Panc1 (cell line): ENCODE measurements around the gene HS6ST3. TPM values are rescaled to one million over a fixed set of nuclear protein-coding genes. Genes with fewer than 3 reads are reported as not detected.

Source experiments
- ATAC-seq: fragments of 200-7000 bp; cut with Tn5 transposase; 2 replicates; pipeline ENCODE4 v1.9.1; 2020; ENCODE audit warnings: mild to moderate bottlenecking, moderate library complexity
- BruUV-seq: library from RNA; stranded (reverse); fragments of 400-500 nt; replicated peaks from 2 replicates; lab custom pipeline; 2021; lab: Mats Ljungman, UMichigan
- CTCF ChIA-PET: fragments of 300-600 bp; sonication (Branson Sonifier 250); formaldehyde crosslinking; loops from one replicate; lab custom pipeline; 2022; ENCODE audit warnings: antibody characterized with exemption; lab: Charles Lee
- POLR2A ChIA-PET: fragments of 300-600 bp; sonication (Branson Sonifier 250); formaldehyde crosslinking; loops from one replicate; lab custom pipeline; 2022; ENCODE audit warnings: antibody characterized with exemption; lab: Charles Lee
- DNase-seq: peaks from one replicate; pipeline ENCODE4 v3.0.0-alpha.2; 2010; ENCODE audit warnings: low read depth, low spot score
- H3K27ac ChIP-seq: 2 replicates; pipeline ENCODE4 v1.5.1; 2011; ENCODE audit warnings: mild to moderate bottlenecking, low read length, inconsistent platforms
- H3K27me3 ChIP-seq: fragments of 200-500 bp; sonication (Bioruptor generic); 2 replicates; pipeline ENCODE4 v1.6.0; 2014; ENCODE audit warnings: low read length, inconsistent platforms; ENCODE audit not compliant: control insufficient read depth, insufficient read depth
- H3K36me3 ChIP-seq: fragments of 200-500 bp; sonication (Bioruptor generic); 2 replicates; pipeline ENCODE4 v1.5.1; 2014; ENCODE audit warnings: inconsistent platforms, mild to moderate bottlenecking, low read length, moderate library complexity; ENCODE audit not compliant: control insufficient read depth, insufficient read depth
- H3K4me1 ChIP-seq: 2 replicates; pipeline ENCODE4 v1.5.1; 2011; ENCODE audit warnings: inconsistent platforms, mild to moderate bottlenecking, low read length, moderate library complexity; ENCODE audit not compliant: control insufficient read depth, insufficient read depth
- H3K4me3 ChIP-seq, 2 experiments: 2 replicates each; pipeline ENCODE4 v1.5.1; 2011 to 2012; ENCODE audit warnings: low read depth in 2 of 2, low read length in 2 of 2, mild to moderate bottlenecking in 2 of 2, inconsistent platforms in 1 of 2, moderate library complexity in 1 of 2
- H3K9me3 ChIP-seq: fragments of 200-500 bp; sonication (Bioruptor generic); 2 replicates; pipeline ENCODE4 v1.5.1; 2014; ENCODE audit warnings: low read depth, mild to moderate bottlenecking, inconsistent platforms, low read length, moderate library complexity; ENCODE audit not compliant: control insufficient read depth, insufficient read depth
- CTCF ChIP-seq: fragments of 450-650 bp; IDR thresholded peaks from 2 replicates; pipeline ENCODE4 v1.5.1; 2017; ENCODE audit warnings: mild to moderate bottlenecking
- POLR2AphosphoS5 ChIP-seq: IDR thresholded peaks from 2 replicates; pipeline ENCODE4 v1.6.1; 2012; ENCODE audit warnings: mild to moderate bottlenecking, low read depth, low read length, moderate library complexity
- REST ChIP-seq, 2 experiments: IDR thresholded peaks; 2 replicates each; pipeline ENCODE4 v1.6.1; 2011 to 2012; ENCODE audit warnings: low read depth in 2 of 2, control low read depth in 1 of 2, low read length in 1 of 2, mild to moderate bottlenecking in 1 of 2, moderate library complexity in 1 of 2; ENCODE audit not compliant: insufficient read depth in 1 of 2
- SIN3A ChIP-seq: IDR thresholded peaks from 2 replicates; pipeline ENCODE4 v1.6.1; 2012; ENCODE audit warnings: low read depth, mild to moderate bottlenecking, low read length, moderate library complexity, borderline replicate concordance; ENCODE audit not compliant: insufficient read depth
- TCF7L2 ChIP-seq: IDR thresholded peaks from 2 replicates; pipeline ENCODE4 v1.6.1; 2011; ENCODE audit warnings: mild to moderate bottlenecking, low read depth, low read length, inconsistent platforms
- in situ Hi-C: cut with HindIII; loops from 2 replicates; pipeline ENCODE4 v1.10.0; 2016; ENCODE audit warnings: low sequenced_read_pairs, low pct_unique_long_range_greater_than_20kb
- intact Hi-C: fragments of 100-400 bp; cut with micrococcal nuclease; formaldehyde crosslinking; loops from one replicate; pipeline ENCODE4 v1.10.0; 2022; ENCODE audit not compliant: unreplicated experiment
- total RNA-seq: library from RNA; stranded (reverse); gene quantifications from one replicate; pipeline ENCODE4 v1.2.1, GENCODE V29; 2021; ENCODE audit not compliant: unreplicated experiment

The HS6ST3 gene
- total RNA-seq, 1 experiment from 2014 or later: 0.13 TPM

GRCh38 chr13:96860882-96861281 is 771.0 kb downstream of the HS6ST3 start:
- POLR2A ChIA-PET: no interaction called here
- intact Hi-C loops (no loop called here), in situ Hi-C loops (no loop called here)
- BruUV-seq: no TSS peak
- DNase-seq (no peak), ATAC-seq (no peak)
- no peak overlapping the region for H3K4me3 ChIP-seq
- H3K9me3 ChIP-seq: no peaks in the 10 kb centered on the region
- no peaks in the 10 kb centered on the region for H3K36me3 ChIP-seq
- no peaks in the 10 kb centered on the region for H3K4me1 ChIP-seq
- TF ChIP-seq REST (IDR thresholded peaks at IDR 0.05; ENCODE audit: insufficient read depth in 1 of 2, low read depth in 2 of 2, low read length in 1 of 2) (no peak), CTCF (no peak), POLR2AphosphoS5 (no peak), SIN3A (no peak)
- no peaks in the 10 kb centered on the region for H3K27me3 ChIP-seq
- no peak overlapping the region for H3K27ac ChIP-seq
- CTCF ChIA-PET: interaction anchor here (0.5 kb wide), 1 partner anchor 79 kb away, joined by 3 read pairs; no protein-coding TSS in a partner anchor

GRCh38 chr13:96862093-96862492 is 772.2 kb downstream of the HS6ST3 start:
- Histone ChIP-seq H3K27me3 (no peaks in the 10 kb centered on the region), H3K27ac (no peak overlapping the region), H3K4me1 (no peaks in the 10 kb centered on the region), H3K9me3 (no peaks in the 10 kb centered on the region), H3K36me3 (no peaks in the 10 kb centered on the region), H3K4me3 (no peak overlapping the region)
- no TSS peak for BruUV-seq
- intact Hi-C loops: no loop called here
- CTCF ChIA-PET: no interaction called here
- POLR2A ChIA-PET: no interaction called here
- TF ChIP-seq SIN3A (no peak), CTCF (no peak), TCF7L2 (no peak), REST (IDR thresholded peaks at IDR 0.05; ENCODE audit: insufficient read depth in 1 of 2, low read depth in 2 of 2, low read length in 1 of 2) (no peak), POLR2AphosphoS5 (no peak)
- in situ Hi-C loops: no loop called here
- ATAC-seq: no peak
- no peak for DNase-seq
